Measurements from ENCODE around the gene CSMD2. TPM values are rescaled to one million over a fixed set of nuclear protein-coding genes. Genes with fewer than 3 reads are reported as not detected.

CSMD2 gene
- total RNA-seq, 1 donor from 2014 or later: 38.4 TPM

DNA sequence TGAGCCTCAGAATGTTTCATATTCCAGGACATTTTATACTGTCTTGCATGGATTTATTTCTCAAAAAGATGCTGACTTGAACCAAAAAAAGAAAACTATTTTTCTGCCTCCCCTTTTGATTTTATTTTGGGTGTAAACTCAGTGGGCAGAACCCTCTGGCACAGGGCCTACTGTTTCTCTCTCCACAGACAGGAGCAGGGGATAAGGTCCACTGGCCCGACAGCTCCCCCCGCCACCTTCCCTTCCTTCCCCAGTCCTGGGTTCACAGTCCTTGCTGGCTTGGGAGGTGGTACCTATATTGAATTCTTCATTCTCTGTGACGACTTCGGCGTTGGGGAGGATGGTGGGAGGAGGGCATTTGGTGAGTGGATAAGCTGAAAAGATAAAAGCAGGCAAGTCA is 578.2 kb downstream of the CSMD2 start:
- no peak for DNase-seq

DNA sequence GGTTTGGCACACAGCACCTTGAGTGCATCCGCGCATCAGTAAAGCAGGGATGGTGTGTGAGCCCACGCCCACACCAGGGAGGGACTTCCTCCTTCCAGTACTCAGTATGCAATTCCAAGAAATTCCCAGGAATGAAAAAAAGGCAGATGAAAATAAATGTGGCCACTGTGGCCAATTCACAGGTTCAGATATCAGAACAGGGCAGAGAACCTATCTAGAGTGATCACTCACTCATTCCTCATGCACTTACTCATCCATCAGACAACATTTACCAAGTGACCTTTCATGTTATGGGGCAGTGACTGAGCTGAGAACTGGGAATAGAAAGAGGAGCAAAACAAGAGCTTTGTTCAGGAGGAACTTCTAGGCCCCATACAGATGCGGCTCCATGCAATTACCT is 578.9 kb downstream of the CSMD2 start:
- no peak for DNase-seq

DNA sequence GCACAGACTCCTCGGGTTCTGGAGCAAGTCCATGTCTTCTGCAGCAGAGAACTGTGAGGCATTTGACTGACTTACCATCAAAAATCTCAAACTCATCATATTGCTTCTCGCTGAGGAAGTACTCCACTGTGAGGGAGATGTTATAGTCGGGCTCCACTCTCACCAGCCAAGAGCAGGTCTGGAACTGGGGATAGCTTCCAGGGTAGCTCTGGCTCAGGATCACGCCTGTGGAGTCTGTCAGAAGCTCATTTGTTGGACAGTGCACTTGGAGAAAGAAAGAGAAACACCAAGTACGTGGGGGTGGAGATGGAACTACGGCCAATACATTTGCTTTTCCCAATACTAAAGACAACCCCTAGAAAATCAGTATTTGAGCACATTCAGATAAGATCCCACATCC is 581.5 kb downstream of the CSMD2 start:
- no peak for DNase-seq

DNA sequence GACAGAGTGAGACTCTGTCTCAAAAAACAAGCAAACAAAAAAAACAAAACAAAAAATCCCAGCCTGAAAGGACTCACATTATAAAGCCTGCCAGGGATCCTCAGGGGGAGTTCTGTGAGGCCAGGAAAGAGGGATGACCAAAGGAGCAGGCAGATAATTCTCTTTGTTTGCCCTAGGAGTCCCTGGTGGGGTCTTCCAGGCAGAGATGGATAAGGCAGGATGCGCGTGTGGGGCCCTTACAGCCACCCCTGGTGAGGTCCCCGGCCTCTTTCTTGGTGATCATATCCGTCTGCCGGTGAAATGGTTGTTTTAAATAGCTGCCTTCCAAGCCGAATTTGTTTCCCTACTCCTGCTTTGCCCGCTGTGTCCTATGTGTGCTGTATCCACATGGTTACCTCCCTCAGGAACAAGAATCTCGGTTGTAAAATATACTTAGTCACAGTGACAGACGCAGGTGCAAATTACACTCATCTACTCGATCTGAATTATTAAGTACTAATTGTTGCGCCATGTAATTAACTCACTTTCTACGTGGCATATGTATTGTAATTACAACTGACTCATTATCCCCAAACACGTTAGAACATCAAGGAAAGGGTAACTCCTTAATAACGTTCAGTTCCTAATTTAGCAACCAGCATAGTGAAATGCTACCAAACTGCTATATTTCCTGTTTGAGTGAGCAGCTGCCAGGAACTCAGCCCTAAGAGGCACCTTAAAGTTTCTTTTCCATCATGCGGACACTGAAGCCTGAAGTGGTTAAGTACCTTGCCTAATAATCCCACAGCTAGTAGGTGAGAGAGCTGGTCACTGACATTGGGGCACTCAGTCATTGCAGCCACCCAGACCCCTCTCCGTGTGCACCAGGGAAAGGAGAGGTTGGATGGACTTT is 586.2 kb downstream of the CSMD2 start:
- no peak for DNase-seq

DNA sequence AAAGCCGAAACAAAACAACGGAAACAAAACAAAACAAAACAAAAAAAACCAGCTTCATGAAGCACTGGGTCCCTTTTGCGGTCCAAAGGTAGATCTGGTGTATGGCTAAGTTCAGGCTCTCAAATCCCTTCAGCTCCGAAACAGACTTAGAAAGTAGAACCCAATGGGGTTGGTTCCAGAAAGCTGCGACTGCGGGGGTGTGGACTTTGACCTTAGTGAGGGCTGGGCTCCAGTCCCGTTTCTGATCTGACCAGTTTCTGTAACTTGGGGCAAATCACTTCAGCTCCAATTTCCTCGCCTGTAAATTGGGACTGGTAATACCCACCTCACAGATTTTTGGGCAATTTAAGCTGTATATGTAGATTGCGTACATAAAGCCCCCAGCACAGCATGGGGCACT is 587.4 kb downstream of the CSMD2 start:
- DNase-seq: no peak

DNA sequence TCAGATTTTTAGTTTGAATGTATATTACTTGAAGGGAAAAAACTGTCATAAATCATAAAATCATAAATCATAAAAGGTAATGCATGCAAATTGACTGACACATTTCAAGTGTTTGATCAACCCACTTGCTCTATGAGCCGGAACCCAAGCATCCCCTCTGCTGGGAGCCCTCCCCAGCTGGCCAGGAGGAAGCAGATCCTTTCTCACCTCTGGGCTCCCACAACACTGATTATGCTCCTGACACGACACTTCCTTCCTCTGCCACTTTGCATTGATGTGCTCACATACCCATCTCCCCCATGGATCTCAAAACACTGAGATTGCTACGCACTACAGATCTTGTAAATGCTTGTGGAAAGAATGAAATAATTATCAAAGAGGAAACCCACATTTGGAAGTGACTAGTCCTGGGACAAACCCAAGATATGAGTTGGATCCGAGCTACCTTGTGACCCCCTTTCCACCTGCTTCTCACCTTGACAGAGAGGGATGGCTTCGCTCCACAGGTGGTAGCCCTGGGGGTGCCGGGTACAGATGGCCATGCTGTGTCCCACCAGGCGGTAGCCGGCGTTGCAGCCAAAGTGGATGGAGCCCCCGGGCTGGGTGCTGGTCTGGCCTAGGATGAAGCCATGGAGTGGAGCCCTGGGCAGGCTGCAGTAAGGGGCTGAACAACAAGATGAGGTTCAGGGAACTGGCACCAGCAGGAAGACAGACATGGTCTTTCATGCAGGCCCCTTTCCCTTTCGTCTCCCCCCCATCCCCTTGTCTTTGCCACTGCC is 588.0 kb downstream of the CSMD2 start:
- no peak for DNase-seq

DNA sequence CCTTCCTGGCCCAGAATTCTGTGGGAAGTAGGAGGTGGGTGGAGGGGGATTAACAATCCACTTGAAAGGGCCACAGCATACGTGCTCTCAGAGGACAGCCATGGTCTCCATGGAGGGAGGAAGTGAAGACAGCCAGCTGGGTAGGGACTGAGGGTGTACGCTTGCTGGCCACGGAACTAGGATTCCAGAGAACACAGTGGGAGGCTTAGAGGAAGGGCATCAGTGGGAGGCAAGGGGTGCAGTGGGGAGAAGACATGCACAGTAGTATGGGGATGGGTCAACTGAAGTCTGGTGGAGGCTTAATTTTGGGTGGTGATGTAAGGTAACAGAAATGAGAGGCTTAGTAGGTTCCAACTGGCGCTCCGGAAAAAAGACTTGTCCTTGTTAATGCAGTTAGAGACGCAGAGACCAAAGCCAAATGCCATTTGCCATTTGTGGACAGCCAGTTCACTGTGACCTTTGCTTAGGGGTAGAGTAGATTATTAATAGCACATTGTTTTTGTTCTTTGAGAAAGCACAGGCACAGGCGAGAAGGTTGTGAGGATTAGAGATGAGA is 589.6 kb downstream of the CSMD2 start:
- no peak for DNase-seq

DNA sequence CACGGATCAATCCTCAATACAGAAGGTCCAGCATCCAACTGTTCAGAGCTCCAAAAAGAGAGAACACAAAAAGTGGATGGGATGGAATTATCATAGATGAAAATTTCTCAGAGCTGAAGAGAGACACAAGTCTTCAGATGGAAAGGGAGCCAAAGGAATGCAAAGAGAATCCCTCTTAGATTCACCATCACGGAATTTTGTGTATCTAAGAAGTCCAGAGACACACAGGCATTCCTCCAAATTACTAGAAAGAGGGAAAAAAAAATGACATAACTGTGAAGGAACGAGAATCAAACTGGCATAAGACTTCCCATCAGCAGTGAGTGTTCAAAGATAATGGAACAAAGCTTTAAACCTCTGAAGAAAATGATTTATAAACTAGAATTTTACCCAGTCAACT is 591.4 kb downstream of the CSMD2 start:
- DNase-seq: no peak

DNA sequence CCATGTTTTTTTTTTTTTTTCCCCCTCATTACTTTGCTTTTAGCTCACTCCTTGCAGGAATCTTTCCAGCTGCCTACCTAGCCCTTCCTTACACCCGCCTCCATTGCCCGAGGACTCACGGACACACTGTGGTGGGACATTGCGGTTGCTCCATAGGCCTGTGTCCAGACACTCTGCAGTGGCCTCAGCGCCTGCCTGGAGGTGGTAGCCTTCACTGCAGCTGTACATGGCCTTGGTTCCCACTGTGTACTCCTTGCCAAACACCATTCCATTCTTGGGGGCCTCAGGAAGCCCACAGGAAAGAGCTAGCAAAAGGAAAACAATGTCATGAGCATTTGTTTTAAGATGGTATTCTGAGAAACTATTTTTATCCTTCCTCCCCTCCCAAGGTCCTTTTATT is 592.6 kb downstream of the CSMD2 start:
- no peak for DNase-seq

DNA sequence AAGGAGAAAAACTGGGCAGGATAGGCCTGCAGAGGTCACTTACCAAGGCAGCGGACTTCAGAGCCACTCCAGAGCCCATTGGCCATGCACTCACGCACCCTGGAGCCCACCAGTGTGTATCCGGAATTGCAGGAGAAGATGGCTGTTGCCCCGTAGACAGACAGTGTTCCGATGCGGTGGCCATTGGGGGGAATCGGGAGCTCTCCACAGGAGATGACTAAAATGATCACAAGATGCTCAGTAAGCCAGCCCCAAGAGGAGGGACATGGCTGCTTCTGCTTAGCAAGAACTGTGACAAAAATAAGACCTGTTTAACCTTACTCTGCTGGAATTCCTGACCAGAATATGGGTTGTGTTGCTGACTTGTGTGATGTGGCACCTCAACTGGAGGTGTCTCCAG is 595.7 kb downstream of the CSMD2 start:
- no peak for DNase-seq

DNA sequence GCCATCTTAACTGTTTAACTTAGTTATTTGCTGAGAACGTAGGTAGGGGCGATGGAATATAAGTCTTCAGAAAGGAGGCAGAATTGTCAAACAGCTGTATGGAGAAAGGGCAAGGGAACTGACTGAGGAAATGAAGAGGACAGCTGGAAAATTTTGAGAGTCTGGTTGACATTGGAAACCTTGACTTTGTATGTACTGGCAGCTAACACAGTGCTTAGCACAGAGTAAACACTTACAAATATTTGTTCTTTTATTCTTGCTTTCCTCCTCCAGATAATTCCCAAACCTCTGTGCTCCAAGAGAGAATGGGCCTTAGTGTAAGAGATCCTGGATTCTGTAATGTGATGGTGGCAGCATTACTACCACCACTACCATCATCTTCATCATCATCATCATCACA is 601.3 kb downstream of the CSMD2 start:
- DNase-seq: no peak

DNA sequence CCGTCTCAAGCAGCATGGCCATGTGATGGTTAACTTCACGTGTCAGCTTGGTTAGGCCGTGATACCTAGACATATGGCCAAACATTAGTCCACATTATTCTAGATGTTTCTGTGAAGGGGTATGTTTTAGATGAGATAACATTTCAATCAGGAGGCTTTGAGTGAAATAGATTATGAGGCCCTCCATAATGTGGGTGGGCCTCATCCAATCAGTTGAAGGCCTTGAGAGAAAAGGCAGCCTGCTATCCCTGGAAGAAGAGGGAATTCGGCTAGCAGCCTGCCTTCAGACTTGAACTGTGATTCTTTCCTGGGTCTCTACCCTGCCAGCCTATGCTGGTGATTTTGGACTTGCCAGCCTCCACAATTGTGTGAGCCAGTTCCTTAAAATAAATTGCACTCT is 602.5 kb downstream of the CSMD2 start:
- no peak for DNase-seq

DNA sequence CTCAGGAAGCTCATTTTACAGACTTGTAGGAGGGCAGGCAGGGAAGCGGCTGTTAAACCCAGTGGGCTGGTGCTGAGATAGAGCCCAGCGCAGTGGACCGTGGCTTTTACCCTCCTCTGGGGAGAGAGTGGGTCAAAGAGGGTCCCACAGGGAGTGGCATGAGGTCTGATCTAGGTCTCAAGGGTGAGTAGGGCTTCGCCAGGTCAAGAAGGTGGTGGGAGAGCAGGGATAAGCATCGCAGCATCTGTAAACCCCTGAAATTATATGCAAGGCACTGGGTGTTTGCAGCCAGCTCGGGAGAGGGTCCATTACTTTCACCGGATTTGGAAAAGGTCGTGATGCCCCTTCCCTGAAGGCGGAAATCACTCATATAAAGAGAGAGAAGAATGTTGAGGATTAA is 603.5 kb downstream of the CSMD2 start:
- no peak for DNase-seq

DNA sequence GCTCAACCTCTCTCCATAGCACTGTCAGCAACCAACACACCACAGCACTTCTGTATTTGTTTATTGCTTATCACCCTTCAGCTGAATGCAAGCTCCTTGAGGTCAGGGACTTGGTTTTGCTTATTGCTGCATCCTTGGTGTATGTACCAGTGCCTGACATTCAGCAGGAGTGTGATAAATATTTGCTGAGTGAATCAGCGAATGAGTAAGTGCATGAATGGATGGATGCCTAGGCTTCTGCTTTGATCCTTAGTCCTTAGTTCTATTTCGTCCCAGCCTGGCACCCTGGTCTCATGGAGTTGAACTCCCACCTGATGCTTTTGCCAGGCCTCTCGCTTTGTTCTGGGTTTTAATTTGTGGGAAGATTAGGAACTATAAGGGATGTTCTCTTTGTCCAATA is 604.4 kb downstream of the CSMD2 start:
- no peak for DNase-seq

DNA sequence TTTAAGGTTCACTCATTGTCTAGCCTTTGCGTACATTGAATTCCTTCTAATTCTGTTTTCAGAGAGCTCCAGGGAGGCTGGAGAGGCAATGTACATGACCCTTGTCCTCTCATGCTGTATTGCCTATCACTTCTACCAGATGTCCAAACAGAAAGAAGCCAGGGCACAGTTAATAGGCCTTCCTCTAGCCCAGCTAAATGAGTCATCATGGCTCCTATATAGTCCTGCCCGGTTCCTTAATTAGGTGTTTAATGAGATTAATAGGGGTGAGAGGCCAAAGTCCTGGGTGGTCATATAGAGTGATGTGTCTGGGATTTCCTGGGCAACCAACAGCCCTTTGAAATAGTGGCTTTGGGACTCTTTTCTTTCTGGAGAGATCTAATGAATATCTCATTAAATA is 616.3 kb downstream of the CSMD2 start:
- DNase-seq: no peak

DNA sequence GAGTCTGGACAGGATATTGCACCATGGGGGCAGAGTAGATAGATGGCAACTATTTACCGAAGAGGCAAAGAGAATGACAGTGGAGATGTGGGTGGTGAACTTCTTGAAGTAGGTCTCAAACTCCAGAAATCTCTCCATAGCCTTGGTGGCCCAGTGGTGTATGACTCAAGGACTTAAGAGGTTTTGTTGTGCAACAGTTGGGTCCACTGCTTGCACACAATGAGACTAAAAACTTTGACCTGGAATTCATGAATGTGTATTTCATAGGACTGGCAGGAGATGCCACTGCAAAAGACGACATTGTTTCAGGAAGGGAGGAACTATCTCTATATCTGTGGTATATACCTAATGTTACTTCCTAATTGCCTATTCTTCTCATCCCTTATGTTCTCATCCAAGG is 616.7 kb downstream of the CSMD2 start:
- no peak for DNase-seq

DNA sequence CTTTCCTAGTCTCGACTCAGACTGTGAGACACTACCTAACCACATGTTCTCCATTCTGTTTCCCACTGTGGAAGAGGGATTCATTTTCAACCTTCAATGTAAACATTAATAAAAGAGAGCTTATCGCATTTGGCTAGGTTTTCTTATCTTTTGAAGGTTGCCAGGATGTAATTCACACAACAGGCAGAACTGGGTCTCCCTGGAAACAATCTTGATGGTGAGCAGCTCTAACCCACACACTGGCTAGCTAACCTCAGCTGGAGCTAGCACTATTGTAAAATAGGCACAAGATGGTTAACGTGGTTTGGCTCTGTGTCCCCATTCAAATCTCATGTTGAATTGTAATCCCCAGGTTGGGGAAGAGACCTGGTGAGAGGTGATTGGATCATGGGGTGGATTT is 617.5 kb downstream of the CSMD2 start:
- no peak for DNase-seq

DNA sequence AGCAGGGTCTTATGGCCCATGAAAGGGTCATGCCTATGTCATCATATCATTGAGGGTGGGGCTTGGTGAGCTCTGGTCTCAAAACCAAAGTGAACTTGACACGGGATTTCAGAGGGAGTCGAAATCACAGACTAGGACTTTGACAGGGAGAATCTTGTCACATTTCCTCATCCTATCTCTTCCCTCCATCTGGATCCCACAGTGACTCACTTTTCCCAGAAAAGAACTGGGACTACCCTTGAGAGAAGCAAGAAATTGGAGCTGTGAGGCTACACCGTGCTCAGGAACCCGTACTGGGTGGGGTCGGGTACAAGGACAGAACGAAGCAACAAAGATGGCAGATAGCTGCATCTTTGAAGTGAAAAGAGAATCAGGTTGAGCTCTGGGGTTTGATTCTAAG is 623.1 kb downstream of the CSMD2 start:
- DNase-seq: no peak

DNA sequence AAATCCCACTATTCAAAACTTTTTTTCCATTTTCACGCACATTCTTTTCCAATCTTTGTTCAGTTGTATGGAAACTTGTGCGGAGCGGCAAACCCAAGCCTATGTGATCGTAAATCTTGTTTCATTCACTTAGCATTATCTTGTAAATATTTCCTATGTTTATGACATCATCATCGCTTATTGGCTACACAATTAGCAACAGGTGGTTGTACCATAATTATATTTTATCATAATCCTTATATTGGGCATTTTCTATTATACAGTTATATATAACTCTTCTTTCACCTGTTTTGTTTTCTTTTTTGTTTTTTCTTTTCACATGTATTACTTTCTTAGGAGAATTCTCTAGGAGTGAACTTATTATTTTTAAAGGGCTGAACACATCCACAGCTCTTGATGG is 627.1 kb downstream of the CSMD2 start:
- DNase-seq: no peak

DNA sequence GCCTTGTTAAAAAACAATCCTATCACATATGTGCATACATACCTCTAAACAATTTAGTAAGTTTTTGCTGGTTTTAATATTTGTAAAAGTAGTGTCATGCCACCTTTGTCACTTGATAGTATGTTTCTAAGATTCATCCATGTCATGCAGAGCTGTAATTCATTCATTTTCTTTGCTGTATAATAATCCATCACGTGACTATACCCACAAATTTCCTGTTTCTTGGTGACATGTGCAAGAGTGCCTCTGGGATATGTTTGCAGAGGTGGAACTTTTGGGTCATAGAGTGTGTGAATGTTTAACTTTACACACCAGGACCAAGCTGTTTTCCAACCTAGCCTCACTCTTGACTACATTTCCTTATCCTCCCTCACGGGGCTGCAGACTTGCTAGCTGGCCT is 629.7 kb downstream of the CSMD2 start:
- no peak for DNase-seq

DNA sequence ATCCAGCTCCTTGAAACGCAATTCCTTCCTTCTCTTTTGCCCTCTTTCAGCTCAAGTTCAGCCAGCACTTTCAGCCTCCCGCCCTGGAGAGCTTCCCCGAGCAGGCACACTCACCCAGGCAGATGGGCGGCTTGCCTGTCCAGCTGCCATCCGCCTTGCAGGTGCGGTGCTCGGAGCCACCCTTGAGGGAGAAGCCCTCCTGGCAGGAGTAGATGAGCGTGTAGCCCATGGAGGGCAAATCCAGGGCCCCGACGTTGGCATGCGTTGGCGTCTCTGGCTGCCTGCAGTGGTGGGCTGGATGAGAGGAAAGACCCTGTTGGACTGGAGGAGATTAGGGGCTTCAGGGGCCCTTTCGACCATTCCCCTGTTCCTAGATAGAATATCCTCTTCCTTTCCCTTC is 632.1 kb downstream of the CSMD2 start:
- no peak for DNase-seq

DNA sequence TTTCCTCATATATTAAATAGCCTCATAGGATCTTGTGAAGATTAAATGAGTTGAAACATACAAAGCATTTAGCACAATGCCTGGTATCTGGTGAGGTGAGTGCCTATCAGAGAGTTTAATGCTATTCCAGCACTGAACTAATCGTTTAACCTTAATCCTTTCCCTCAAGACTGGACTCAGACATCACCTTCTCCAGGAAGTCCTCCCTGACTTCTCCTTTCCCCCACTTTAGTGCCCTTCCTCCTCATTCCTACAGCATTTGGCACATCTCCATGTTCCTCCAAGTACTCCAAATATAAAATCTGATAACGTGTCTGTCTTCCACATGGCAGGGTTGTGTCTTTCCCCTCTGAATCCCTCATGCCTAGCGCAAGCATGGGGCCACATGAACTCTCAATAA is 632.8 kb downstream of the CSMD2 start:
- no peak for DNase-seq

DNA sequence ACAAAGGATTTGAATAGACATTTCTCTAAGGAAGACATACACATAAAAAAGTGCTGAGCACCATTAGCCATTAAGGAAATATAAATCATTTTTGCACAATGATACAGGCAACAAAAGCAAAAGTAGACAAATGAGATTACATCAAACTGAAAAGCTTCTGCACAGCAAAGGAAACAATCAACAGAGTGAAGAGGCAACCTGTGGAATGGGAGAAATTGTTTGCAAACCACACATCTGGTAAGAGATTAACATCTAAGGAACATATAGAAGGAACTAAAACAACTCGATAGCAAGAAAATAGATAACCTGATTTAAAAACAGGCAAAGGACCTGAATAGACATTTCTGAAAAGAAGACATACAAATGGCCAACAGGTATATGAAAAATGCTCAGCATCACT is 635.1 kb downstream of the CSMD2 start:
- no peak for DNase-seq

DNA sequence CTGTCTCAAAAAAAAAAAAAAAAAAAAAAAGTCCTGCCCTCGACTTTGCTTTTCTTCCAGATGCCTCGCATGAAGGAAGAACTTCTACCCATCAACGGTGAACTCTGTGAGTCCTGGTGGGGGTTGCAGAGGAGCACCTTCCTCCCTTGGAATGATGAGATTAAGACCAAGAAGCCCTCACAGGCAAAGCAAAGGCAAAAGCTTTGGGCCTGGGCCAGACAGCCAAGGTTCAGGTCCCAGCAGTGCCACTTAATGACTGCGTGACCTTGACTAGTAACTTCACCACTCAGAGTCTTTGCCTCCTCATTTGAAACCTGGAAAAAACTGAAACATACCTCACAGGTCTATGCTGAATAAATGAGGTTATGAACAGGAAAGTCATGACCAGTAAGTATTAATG is 637.1 kb downstream of the CSMD2 start:
- DNase-seq: no peak
